Upper lobe of left lung (tissue), 4 donors: ENCODE results near the gene KCTD19.

Source experiments
- CTCF ChIP-seq, 6 experiments: fragments of 450-650 bp in 4 of 6; fragments of 200-600 bp in 2 of 6; sonication (generic) in 2 of 6; IDR thresholded peaks; one replicate each; pipeline ENCODE4 v1.5.1; 2016 to 2019; ENCODE audit warnings: antibody characterized with exemption in 6 of 6
- EP300 ChIP-seq, 4 donors: sonication (generic); formaldehyde crosslinking; IDR thresholded peaks; one replicate each; pipeline ENCODE4 v1.5.1; 2017; ENCODE audit warnings: antibody characterized with exemption in 4 of 4, control low read depth in 2 of 4
- POLR2A ChIP-seq, 4 donors: fragments of 450-650 bp; IDR thresholded peaks; one replicate each; pipeline ENCODE4 v1.5.1; 2016 to 2017; ENCODE audit warnings: antibody characterized with exemption in 4 of 4, mild to moderate bottlenecking in 2 of 4
- POLR2AphosphoS5 ChIP-seq, 2 donors: sonication (generic); formaldehyde crosslinking; IDR thresholded peaks; one replicate each; pipeline ENCODE4 v1.5.1; 2017; ENCODE audit warnings: antibody characterized with exemption in 2 of 2

DNA sequence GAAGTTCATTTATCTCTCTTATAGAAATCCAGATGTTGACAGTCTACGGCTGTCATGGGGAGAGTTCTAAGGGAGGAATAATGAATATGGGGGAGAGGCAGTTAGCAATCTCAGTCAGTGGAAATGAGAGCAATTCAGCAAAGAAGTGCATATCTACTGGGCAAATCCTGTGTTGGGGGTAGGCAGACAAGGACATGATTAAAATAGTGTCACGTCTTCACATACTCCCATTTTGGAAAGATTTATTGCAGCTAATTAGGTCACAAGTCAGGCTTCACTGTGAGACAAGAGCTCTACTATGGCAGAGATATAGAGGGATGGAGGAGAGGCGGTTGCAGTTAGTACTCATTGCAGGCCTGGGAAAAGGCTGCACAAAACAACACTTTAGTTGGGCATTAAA lies 29.9 kb upstream of the KCTD19 start:
- TF ChIP-seq CTCF (IDR thresholded peaks at IDR 0.05), result no peak
- no peak for TF ChIP-seq POLR2AphosphoS5 (IDR thresholded peaks at IDR 0.05)
- no peak for TF ChIP-seq POLR2A (IDR thresholded peaks at IDR 0.05)
- no peak for TF ChIP-seq EP300 (IDR thresholded peaks at IDR 0.05)
